ENCODE results near the gene EGFR. TPM values are rescaled to one million over a fixed set of nuclear protein-coding genes. Genes with fewer than 3 reads are reported as not detected.

The EGFR gene
- total and polyA plus RNA-seq, 11 donors = 2.3 to 29.6 (median 7.0) TPM

DNA sequence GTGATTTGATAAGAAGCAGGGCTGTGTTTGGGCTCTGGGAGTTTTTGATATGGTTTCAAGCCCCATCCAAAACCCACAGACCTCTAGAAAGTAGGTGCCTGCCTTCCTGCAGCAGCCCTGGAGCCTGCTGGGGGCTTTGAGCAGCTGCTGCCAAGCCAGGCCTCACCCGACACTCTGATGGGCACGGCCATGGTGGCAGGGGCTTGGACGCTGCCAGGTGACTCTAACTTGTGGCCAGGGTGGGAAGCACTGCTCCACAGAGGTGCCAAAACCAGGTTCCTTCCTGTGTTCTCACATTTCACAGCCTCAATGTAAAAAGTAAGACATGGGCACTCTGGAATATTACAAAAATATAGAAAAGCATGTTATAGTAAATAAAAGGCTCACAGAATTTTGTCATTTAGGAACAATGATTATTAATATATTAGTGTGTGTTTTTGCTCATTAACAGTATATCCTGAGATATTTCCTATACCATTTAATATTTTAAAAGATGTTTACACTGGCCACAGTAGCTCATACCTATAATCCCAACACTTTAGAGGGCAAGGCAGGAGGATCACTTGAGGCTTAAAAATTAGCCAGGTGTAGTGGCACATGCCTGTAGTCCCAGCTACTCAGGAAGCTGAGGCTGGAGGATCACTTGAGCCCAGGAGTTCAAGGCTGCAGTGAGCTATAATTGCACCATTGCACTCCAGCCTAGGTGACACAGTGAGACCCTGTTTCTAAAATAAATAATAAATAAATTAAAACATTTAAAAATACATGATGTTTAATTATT, 95.1 kb downstream of the EGFR start:
- Histone ChIP-seq H3K27me3 (no peaks in the 10 kb centered on the region), H3K36me3 (no peaks in the 10 kb centered on the region), H3K4me3 (no peak overlapping the region), H3K4me1 (peaks cover 0 to 9% (median 0%) of the 10 kb centered on the region in 12 donors), H3K9me3 (no peaks in the 10 kb centered on the region), H3K27ac (no peak overlapping the region)
- intact Hi-C loops (cut with DNase I) = no loop called here
- 81 to 91% (median 85%) methylated on average over 3 of the region's 3 CpGs for WGBS, 4 donors
- DNase-seq (no peak), ATAC-seq (no peak)
- TF ChIP-seq, protein P1, sequence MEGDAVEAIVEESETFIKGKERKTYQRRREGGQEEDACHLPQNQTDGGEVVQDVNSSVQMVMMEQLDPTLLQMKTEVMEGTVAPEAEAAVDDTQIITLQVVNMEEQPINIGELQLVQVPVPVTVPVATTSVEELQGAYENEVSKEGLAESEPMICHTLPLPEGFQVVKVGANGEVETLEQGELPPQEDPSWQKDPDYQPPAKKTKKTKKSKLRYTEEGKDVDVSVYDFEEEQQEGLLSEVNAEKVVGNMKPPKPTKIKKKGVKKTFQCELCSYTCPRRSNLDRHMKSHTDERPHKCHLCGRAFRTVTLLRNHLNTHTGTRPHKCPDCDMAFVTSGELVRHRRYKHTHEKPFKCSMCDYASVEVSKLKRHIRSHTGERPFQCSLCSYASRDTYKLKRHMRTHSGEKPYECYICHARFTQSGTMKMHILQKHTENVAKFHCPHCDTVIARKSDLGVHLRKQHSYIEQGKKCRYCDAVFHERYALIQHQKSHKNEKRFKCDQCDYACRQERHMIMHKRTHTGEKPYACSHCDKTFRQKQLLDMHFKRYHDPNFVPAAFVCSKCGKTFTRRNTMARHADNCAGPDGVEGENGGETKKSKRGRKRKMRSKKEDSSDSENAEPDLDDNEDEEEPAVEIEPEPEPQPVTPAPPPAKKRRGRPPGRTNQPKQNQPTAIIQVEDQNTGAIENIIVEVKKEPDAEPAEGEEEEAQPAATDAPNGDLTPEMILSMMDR (IDR thresholded peaks at IDR 0.05) = no peak
- TF ChIP-seq POLR2A (IDR thresholded peaks at IDR 0.05) = no peak

DNA sequence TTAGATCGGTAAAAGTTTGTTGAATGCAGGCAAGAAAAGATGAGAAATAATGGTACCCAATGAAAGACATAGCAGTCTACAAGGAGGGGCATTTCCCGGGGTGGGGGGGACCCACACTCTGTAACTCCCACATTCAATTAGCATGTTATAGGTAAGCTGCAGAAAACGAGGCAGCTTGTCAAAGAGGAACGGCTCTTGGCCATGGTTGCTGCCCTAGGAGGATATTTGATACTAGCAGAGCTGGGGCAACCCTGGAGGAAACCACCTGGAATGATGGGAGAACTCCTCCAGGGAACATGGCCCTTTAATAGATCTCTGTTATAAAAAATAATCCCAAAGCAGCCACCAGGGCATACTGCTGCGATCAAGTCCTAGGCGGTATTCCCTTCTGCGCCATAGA, 98.5 kb downstream of the EGFR start:
- DNase-seq (no peak), ATAC-seq (no peak)
- Histone ChIP-seq H3K9me3 (no peaks in the 10 kb centered on the region), H3K4me3 (no peak overlapping the region), H3K27ac (no peak overlapping the region), H3K27me3 (no peaks in the 10 kb centered on the region), H3K36me3 (no peaks in the 10 kb centered on the region), H3K4me1 (peaks cover 0 to 24% (median 16%) of the 10 kb centered on the region in 12 donors)
- WGBS, 4 donors = 94 to 98% (median 95%) methylated on average over 7 of the region's 7 CpGs
- TF ChIP-seq, protein P1 (IDR thresholded peaks at IDR 0.05) = no peak
- intact Hi-C loops (cut with DNase I) = no loop called here

DNA sequence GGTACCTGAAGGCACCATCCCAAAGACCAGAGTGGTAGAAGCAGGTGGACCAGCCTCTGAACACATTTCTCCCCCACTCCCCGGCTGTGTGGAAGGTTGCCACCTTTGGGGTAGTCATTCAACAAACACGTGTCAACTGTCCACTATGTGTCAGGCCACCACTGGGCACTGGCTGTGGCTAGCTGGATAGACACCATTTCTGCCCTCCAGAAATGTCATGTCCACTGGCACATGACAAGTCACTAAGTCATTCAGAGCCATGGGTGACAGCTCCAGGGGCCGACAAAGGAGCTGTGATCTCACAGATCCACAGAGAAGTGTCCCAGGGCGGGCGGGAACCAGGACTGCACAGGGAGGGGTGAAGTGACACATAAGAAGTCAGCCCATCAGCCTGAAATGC, 99.6 kb downstream of the EGFR start:
- H3K36me3 ChIP-seq = no peaks in the 10 kb centered on the region
- intact Hi-C loops (cut with DNase I) = no loop called here
- no peak for ATAC-seq
- H3K27me3 ChIP-seq = no peaks in the 10 kb centered on the region
- no peak for DNase-seq
- peaks cover 0 to 25% (median 18%) of the 10 kb centered on the region in 12 donors for H3K4me1 ChIP-seq
- no peaks in the 10 kb centered on the region for H3K9me3 ChIP-seq
- no peak overlapping the region for H3K27ac ChIP-seq
- no peak overlapping the region for H3K4me3 ChIP-seq
- 93 to 95% (median 95%) methylated on average over 5 of the region's 5 CpGs for WGBS, 4 donors
- TF ChIP-seq, protein P1 (IDR thresholded peaks at IDR 0.05) = no peak
- TF ChIP-seq POLR2A (IDR thresholded peaks at IDR 0.05) = no peak

DNA sequence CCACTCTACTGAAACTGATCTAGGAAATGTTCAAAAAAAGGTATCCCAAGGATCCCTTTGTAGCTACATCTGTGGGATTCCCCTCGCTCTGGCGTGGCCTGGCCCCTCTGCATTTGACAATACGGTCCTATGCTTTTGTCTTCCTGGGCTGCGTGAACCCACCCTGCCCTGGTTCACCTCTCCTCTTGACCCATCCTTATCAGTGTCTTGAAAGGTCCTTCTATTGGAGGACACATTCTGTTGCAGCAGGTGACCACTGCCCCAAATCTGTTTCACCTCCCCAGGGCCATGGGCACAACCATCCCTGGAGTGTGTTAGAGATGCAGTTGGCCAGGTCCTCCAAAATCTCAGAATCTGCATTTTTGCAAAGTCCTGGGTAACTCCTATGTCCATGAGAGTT, 100.8 kb downstream of the EGFR start:
- Histone ChIP-seq H3K4me3 (no peak overlapping the region), H3K27ac (peak overlapping the region in 7 of 12 donors; percentile 19 to 76 (median 33)), H3K36me3 (no peaks in the 10 kb centered on the region), H3K4me1 (peaks cover 0 to 27% (median 18%) of the 10 kb centered on the region in 12 donors), H3K27me3 (no peaks in the 10 kb centered on the region), H3K9me3 (no peaks in the 10 kb centered on the region)
- DNase-seq = no peak
- intact Hi-C loops (cut with DNase I) = no loop called here
- WGBS, 4 donors = 94 to 99% (median 96%) methylated on average over 4 of the region's 4 CpGs
- no peak for ATAC-seq
- TF ChIP-seq, protein P1 (IDR thresholded peaks at IDR 0.05) = no peak
- TF ChIP-seq POLR2A (IDR thresholded peaks at IDR 0.05) = no peak

Measured in heart left ventricle (tissue), 16 donors.